GM19238 (cell line): Measurements from ENCODE around the gene WDHD1.
"Not testable (repeated sequence)": the region's sequence is repeated elsewhere in the genome, so short reads cannot be mapped to it uniquely, and the experiment has no call there.

Experiments used
- DNase-seq: peaks from one replicate; pipeline ENCODE4 v3.0.0; 2011; ENCODE audit warnings: low spot score; ENCODE audit not compliant: insufficient read length

Gene WDHD1

GRCh38 chr14:54908973-54909372, 117.9 kb downstream of the WDHD1 start:
- DNase-seq = not testable (repeated sequence)

- no peak for DNase-seq
These were observed 118.7 kb downstream of the WDHD1 start for GRCh38 chr14:54908190-54908589.

DNA sequence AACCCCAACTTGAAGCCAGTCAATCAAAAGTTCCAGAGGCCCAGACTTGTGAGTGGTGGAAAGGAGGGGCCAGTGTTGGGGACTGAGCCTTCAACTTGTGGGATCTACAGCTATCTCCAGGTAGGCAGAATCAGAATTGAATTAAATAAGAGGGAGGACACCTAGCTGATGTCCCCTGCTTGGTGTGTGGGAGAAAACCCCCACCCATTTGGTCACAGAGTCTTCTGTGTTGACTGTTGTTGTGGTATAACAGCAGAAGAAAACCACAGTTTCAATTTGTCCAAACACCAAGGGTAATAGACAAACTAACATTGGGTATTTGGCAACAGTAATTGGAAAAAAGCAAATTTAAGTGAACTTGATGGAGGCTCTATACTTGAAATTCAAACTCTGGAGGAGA, 120.8 kb downstream of the WDHD1 start:
- DNase-seq = no peak

GRCh38 chr14:54902521-54903420, 124.1 kb downstream of the WDHD1 start, which contains the start of gene GCH1:
TSS of gene GCH1 (minus strand) at chr14:54902826. CDS start at chr14:54902663, 163 bp downstream.
- peak; percentile 55 for DNase-seq

GRCh38 chr14:54902143-54902520, 124.8 kb downstream of the WDHD1 start:
- DNase-seq = peak; percentile 19

- DNase-seq = no peak
These were observed 125.3 kb downstream of the WDHD1 start for GRCh38 chr14:54901380-54902142.

DNA sequence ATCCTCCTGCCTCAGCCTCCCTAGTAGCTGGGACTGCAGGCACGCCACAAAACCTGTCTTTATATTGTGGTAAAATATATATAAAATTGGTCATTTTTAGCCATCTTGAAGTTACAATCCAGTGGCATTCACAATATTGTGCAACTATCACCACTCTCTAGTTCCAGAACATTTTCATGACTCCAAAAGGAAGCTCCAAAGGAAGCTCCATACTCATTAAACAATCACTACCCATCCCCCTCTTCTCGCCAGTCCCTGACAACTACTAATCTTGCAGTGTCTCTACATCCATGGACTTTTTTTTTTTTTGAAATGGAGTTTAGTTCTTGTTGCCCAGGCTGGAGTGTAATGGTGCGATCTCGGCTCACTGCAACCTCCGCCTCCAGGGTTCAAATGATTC, 127.3 kb downstream of the WDHD1 start:
- no peak for DNase-seq

DNA sequence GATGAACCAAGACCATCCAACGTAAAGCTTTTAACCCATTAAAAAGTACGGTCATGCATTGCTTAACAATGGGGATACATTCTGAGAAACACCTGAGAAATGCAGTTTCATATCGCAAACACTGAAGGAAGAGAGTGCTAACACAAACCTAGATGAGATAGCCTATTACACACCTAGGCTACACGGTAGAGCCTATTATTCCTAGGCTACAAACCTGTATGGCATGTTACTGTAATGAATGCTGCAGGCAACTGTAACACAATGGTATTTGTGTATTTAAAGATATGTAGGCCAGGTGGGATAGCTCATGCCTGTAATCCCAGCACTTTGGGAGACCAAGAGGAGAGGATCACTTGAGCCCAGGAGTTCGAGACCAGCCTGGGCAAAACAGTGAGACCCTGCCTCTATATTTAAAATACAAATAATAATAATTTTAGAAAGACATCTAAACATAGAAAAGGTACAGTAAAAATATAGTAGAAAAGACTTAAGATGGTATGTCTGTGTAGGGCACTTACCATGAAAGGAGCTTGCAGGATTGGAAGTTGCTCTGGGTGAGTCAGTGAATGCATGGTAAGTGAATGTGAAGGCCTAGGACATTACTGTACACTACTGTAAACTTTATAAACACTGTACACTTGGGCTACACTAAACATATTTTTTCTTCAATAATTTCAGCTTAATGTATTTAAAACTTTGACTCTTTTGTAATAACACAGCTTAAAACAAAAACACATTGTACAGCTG, 128.9 kb downstream of the WDHD1 start:
- DNase-seq = not testable (repeated sequence)

DNA sequence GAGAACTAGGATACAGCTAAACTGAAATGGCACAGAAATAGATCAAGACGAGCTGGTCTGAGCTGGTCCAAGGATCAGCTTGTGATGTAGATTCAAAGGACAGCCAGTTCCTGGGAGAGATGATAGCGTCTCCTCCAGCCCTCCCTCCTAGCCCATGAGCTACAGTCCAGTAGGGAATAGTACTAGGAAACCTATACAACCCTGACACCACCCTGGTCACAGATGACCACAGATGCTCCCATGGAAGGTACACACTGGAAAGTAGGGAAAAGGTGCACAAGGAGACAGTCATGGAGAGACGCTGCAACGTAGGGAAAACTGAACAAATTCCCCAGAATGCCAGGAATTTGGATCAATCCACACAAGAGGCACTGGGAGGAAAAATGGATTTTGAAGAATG, 131.2 kb downstream of the WDHD1 start:
- no peak for DNase-seq

DNA sequence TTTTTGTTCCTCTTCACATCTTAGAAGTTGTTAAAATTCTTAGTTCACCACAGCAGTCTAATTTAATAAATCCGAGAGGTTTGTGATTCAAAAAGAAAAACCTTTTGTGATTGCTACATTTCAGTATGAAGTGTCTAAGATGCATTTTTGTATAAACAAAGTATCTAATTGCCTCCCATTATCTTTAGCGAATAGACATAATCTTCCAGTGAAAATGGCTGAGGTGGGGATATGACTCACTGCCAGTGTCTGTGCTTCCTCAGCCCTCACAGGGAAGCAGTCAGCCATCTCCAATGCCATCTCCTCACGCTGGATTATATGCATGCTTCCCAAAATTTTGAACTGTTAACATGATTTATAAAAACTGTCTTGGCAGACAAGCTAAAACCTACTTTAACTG, 131.9 kb downstream of the WDHD1 start:
- no peak for DNase-seq

- no peak for DNase-seq
These were observed 133.6 kb downstream of the WDHD1 start for GRCh38 chr14:54893151-54893760.

DNA sequence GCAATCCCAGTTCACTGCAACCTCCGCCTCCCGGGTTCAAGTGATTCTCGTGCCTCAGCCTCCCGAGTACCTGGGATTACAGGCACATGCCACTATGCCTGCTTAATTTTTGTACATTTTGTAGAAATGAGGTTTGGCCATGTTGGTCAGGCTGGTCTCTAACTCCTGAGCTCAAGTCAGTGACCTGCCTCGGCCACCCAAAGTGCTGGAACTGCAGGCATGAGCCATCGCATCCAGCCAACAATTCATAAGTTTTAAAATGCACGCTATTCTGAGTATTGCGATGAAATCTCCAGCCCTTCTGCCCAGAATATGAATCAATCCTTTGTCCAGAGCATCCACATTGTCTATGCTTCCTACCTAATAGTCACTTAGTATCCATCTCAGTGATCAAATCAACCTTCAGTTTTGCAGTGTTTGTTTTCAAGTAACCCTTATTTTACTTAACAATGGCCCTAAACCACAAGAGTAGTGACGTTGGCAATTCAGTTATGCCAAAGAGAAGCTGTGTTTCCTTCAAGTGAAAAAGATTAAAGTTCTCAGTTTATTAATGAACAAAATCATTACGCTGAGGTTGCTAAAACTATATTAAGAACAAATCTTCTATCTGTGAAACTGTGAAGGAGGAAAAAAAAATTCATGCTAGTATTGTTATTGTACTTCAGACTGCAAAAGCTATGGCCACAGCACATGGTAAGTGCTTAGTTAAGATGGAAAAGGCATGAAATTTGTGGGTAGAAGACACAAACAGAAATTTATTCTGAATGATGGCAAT, 135.2 kb downstream of the WDHD1 start:
- no peak for DNase-seq

DNA sequence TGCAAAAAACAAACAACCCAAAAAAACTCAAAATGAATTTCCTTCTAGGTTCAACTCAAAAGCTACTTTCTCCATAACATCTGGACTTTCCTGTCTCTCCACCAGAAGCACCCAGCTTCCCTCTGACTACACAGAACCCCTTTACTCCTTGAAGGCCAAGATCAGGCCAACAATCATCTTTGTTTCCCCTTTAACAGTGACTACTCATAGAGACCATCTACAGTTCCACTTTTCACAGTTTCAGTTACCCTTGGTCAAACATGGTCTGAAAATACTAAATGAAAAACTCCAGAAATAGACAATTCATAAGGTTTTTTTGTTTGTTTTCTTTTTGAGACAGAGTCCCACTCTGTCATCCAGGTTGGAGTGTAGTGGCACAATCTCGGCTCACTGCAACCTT, 136.1 kb downstream of the WDHD1 start:
- no peak for DNase-seq

DNA sequence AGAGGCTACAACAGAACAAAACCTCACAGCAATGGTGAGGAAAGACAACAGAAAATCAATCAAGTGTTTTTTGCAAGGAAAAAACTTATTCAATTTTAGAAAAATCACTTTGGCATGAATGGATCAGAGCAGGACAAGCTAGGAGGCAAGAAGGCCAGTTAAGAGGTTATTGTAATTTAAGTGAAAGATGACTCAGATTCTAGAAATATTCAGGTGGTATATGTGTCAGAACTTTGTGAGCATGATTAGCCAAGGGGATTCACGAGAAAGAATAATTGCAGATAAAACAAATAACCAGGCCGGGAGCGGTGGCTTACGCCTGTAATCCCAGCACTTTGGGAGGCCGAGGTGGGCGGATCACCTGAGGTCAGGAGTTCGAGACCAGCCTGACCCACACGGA, 137.0 kb downstream of the WDHD1 start:
- DNase-seq = no peak
